ENCODE measurements around the gene CREB3L2.

- TF ChIP-seq RAD21 (CRISPR knock-in tag; IDR thresholded peaks at IDR 0.05) (no peak), SUZ12 (IDR thresholded peaks at IDR 0.05; ENCODE audit: low read depth, low read length) (no peak), CTCF (CRISPR knock-in tag; IDR thresholded peaks at IDR 0.05) (no peak), ZNF776 (CRISPR knock-in tag; IDR thresholded peaks at IDR 0.05) (no peak), PRDM15 (CRISPR knock-in tag; IDR thresholded peaks at IDR 0.05) (no peak), ZFP36 (IDR thresholded peaks at IDR 0.05; ENCODE audit: borderline replicate concordance, low read depth, low read length, partially characterized antibody) (no peak), DMAP1 (CRISPR knock-in tag; IDR thresholded peaks at IDR 0.05) (no peak)
These were observed 21.9 kb upstream of the CREB3L2 start for GRCh38 chr7:138023618-138024342.
